Upper lobe of right lung (tissue), 1 donor: ENCODE measurements around the gene IL36A. TPM values are rescaled to one million over a fixed set of nuclear protein-coding genes. Genes with fewer than 3 reads are reported as not detected.

Source experiments
- ATAC-seq: fragments of 200-7000 bp; cut with Tn5 transposase; one replicate; pipeline ENCODE4 v1.9.1; 2020; ENCODE audit warnings: mild to moderate bottlenecking, moderate library complexity
- DNase-seq: peaks from one replicate; pipeline ENCODE4 v3.0.0-alpha.2; 2020
- H3K27ac ChIP-seq: fragments of 200-600 bp; one replicate; pipeline ENCODE4 v1.8.0; 2022
- H3K27me3 ChIP-seq: fragments of 200-600 bp; one replicate; pipeline ENCODE4 v1.8.0; 2022; ENCODE audit warnings: mild to moderate bottlenecking
- H3K36me3 ChIP-seq: fragments of 200-600 bp; one replicate; pipeline ENCODE4 v1.8.0; 2022
- H3K4me1 ChIP-seq: fragments of 200-600 bp; one replicate; pipeline ENCODE4 v1.8.0; 2022
- H3K4me3 ChIP-seq: fragments of 200-600 bp; one replicate; pipeline ENCODE4 v1.8.0; 2022; ENCODE audit warnings: mild to moderate bottlenecking
- H3K9me3 ChIP-seq: fragments of 200-600 bp; one replicate; pipeline ENCODE4 v1.8.0; 2022
- intact Hi-C: fragments of 100-400 bp; cut with DNase I; formaldehyde crosslinking; loops from one replicate; pipeline ENCODE4 v1.11.0; 2022
- total RNA-seq: library from RNA; stranded (reverse); fragmentation: NEBNext Ultra II Directional; extraction: Animal tissue kit (Norgen Biotek cat#: 25700); gene quantifications from one replicate; pipeline ENCODE4 v1.2.1, GENCODE V29; 2021
- TF ChIP-seq, protein P1 (sequence below): fragments of 200-600 bp; IDR thresholded peaks from one replicate; pipeline ENCODE4 v1.8.0; 2022; ENCODE audit warnings: antibody characterized with exemption
- donor health status: DM: no; HTN: yes; CAD: no; lungs with severe emphysema.

Gene IL36A
- total RNA-seq, 1 donor from 2014 or later: not detected

DNA sequence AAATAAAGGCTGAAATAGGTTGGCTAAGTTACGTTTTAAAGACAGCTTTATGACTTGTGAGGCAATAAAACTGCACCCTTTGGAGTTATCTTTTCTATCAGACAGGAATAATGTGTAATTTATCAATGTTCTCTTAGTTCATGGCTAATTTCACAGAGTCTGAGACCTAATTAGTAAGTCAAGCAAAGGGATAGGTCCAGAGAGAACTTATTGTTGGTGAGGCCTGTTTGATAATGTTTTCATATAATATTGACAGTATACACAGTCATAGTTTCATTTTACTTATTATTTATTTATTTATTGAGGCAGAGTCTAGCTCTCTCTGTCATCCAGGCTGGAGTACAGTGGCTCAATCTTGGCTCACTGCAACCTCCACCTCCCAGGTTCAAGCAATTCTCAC is 51.9 kb downstream of the IL36A start:
- H3K4me3 ChIP-seq: no peak overlapping the region
- intact Hi-C loops: no loop called here
- TF ChIP-seq, protein P1, sequence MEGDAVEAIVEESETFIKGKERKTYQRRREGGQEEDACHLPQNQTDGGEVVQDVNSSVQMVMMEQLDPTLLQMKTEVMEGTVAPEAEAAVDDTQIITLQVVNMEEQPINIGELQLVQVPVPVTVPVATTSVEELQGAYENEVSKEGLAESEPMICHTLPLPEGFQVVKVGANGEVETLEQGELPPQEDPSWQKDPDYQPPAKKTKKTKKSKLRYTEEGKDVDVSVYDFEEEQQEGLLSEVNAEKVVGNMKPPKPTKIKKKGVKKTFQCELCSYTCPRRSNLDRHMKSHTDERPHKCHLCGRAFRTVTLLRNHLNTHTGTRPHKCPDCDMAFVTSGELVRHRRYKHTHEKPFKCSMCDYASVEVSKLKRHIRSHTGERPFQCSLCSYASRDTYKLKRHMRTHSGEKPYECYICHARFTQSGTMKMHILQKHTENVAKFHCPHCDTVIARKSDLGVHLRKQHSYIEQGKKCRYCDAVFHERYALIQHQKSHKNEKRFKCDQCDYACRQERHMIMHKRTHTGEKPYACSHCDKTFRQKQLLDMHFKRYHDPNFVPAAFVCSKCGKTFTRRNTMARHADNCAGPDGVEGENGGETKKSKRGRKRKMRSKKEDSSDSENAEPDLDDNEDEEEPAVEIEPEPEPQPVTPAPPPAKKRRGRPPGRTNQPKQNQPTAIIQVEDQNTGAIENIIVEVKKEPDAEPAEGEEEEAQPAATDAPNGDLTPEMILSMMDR: no peak
- DNase-seq (no peak), ATAC-seq (no peak)
- H3K27ac ChIP-seq: no peak overlapping the region
- no peaks in the 10 kb centered on the region for H3K36me3 ChIP-seq
- no peaks in the 10 kb centered on the region for H3K4me1 ChIP-seq
- H3K9me3 ChIP-seq: no peaks in the 10 kb centered on the region
- H3K27me3 ChIP-seq: no peaks in the 10 kb centered on the region

Other genes starting within 250 kb of the IL36A start
- 0.46 TPM for gene CKAP2L, start 240.8 kb upstream of the IL36A start, total RNA-seq
- 1.9 TPM for gene IL1A, start 221.0 kb upstream of the IL36A start, total RNA-seq
- gene IL1B, start 168.7 kb upstream of the IL36A start, total RNA-seq: 11.5 TPM
- gene IL37, start 94.3 kb upstream of the IL36A start, total RNA-seq: not detected
- not detected for gene IL36G, start 27.5 kb upstream of the IL36A start, total RNA-seq
- gene IL36B, start 47.4 kb downstream of the IL36A start, total RNA-seq: not detected
- not detected for gene IL36RN, start 53.7 kb downstream of the IL36A start, total RNA-seq
- gene IL1F10, start 62.5 kb downstream of the IL36A start, total RNA-seq: not detected
- 41.7 TPM for gene IL1RN, start 122.1 kb downstream of the IL36A start, total RNA-seq
- gene PSD4, start 168.5 kb downstream of the IL36A start, total RNA-seq: 37.8 TPM